ENCODE measurements around the gene CCDC174. TPM values are rescaled to one million over a fixed set of nuclear protein-coding genes. Genes with fewer than 3 reads are reported as not detected.

CCDC174 gene
- total RNA-seq, 1 donor from 2014 or later = 18.6 TPM

GRCh38 chr3:14700891-14701290, 49.3 kb downstream of the CCDC174 start:
- peaks cover 4% of the 10 kb centered on the region for H3K9me3 Mint-ChIP-seq (ENCODE audit: low read depth)
- peak; percentile 58 for DNase-seq (ENCODE audit: low spot score)
- no peak overlapping the region for H3K4me3 Mint-ChIP-seq (ENCODE audit: unreplicated experiment)
- no peaks in the 10 kb centered on the region for H3K4me1 Mint-ChIP-seq (ENCODE audit: low read depth)
- no peak for TF ChIP-seq CTCF (IDR thresholded peaks at IDR 0.05)
- H3K27ac Mint-ChIP-seq (ENCODE audit: unreplicated experiment) = no peak overlapping the region
- H3K27me3 Mint-ChIP-seq (ENCODE audit: low read depth) = peaks cover 11% of the 10 kb centered on the region
- no peaks in the 10 kb centered on the region for H3K36me3 Mint-ChIP-seq (ENCODE audit: low read depth)

GRCh38 chr3:14701676-14702075, 50.1 kb downstream of the CCDC174 start:
- Mint-ChIP-seq H3K4me1 (ENCODE audit: low read depth) (no peaks in the 10 kb centered on the region), H3K27ac (ENCODE audit: unreplicated experiment) (no peak overlapping the region), H3K9me3 (ENCODE audit: low read depth) (peaks cover 4% of the 10 kb centered on the region), H3K4me3 (ENCODE audit: unreplicated experiment) (no peak overlapping the region), H3K27me3 (ENCODE audit: low read depth) (peaks cover 12% of the 10 kb centered on the region), H3K36me3 (ENCODE audit: low read depth) (no peaks in the 10 kb centered on the region)
- no peak for TF ChIP-seq CTCF (IDR thresholded peaks at IDR 0.05)
- DNase-seq (ENCODE audit: low spot score) = no peak

- no peak for DNase-seq (ENCODE audit: low spot score)
- Mint-ChIP-seq H3K9me3 (ENCODE audit: low read depth) (peaks cover 4% of the 10 kb centered on the region), H3K4me1 (ENCODE audit: low read depth) (no peaks in the 10 kb centered on the region), H3K4me3 (ENCODE audit: unreplicated experiment) (no peak overlapping the region), H3K27me3 (ENCODE audit: low read depth) (peaks cover 10% of the 10 kb centered on the region), H3K27ac (ENCODE audit: unreplicated experiment) (no peak overlapping the region), H3K36me3 (ENCODE audit: low read depth) (no peaks in the 10 kb centered on the region)
- no peak for TF ChIP-seq CTCF (IDR thresholded peaks at IDR 0.05)
Observed at GRCh38 chr3:14703128-14703750, 51.7 kb downstream of the CCDC174 start.

- DNase-seq (ENCODE audit: low spot score) = no peak
- peaks cover 10% of the 10 kb centered on the region for H3K27me3 Mint-ChIP-seq (ENCODE audit: low read depth)
- no peaks in the 10 kb centered on the region for H3K4me1 Mint-ChIP-seq (ENCODE audit: low read depth)
- H3K9me3 Mint-ChIP-seq (ENCODE audit: low read depth) = peaks cover 3% of the 10 kb centered on the region
- H3K36me3 Mint-ChIP-seq (ENCODE audit: low read depth) = no peaks in the 10 kb centered on the region
- no peak for TF ChIP-seq CTCF (IDR thresholded peaks at IDR 0.05)
- no peak overlapping the region for H3K27ac Mint-ChIP-seq (ENCODE audit: unreplicated experiment)
- no peak overlapping the region for H3K4me3 Mint-ChIP-seq (ENCODE audit: unreplicated experiment)
Observed at GRCh38 chr3:14703791-14704190, 52.2 kb downstream of the CCDC174 start.

GRCh38 chr3:14706096-14706495, 54.5 kb downstream of the CCDC174 start:
- no peak for TF ChIP-seq CTCF (IDR thresholded peaks at IDR 0.05)
- Mint-ChIP-seq H3K4me3 (ENCODE audit: unreplicated experiment) (no peak overlapping the region), H3K36me3 (ENCODE audit: low read depth) (no peaks in the 10 kb centered on the region), H3K4me1 (ENCODE audit: low read depth) (no peaks in the 10 kb centered on the region), H3K9me3 (ENCODE audit: low read depth) (peaks cover 16% of the 10 kb centered on the region), H3K27me3 (ENCODE audit: low read depth) (peaks cover 18% of the 10 kb centered on the region), H3K27ac (ENCODE audit: unreplicated experiment) (no peak overlapping the region)
- no peak for DNase-seq (ENCODE audit: low spot score)
